IPS DF 6.9 (cell line): ENCODE measurements around the gene DBNL.
"Not testable (repeated sequence)": the region's sequence is repeated elsewhere in the genome, so short reads cannot be mapped to it uniquely, and the experiment has no call there.

Experiments used
- DNase-seq: peaks from one replicate; pipeline ENCODE4 v3.0.0-alpha.2; 2013; ENCODE audit warnings: low read depth, low spot score
- H3K27ac ChIP-seq: one replicate; pipeline ENCODE4 v1.5.1; 2013; ENCODE audit warnings: low read length, control low read depth
- H3K27me3 ChIP-seq: 2 replicates; pipeline ENCODE4 v1.6.1; 2013; ENCODE audit warnings: mild to moderate bottlenecking, low read length; ENCODE audit not compliant: control insufficient read depth, insufficient read depth
- H3K36me3 ChIP-seq: 2 replicates; pipeline ENCODE4 v1.6.1; 2013; ENCODE audit warnings: low read length; ENCODE audit not compliant: control insufficient read depth, insufficient read depth
- H3K4me1 ChIP-seq: 2 replicates; pipeline ENCODE4 v1.6.1; 2013; ENCODE audit warnings: low read length; ENCODE audit not compliant: control insufficient read depth, insufficient read depth
- H3K4me3 ChIP-seq: 2 replicates; pipeline ENCODE4 v1.5.1; 2013; ENCODE audit warnings: mild to moderate bottlenecking, low read length
- H3K9me3 ChIP-seq: 2 replicates; pipeline ENCODE4 v1.6.1; 2013; ENCODE audit warnings: low read length, inconsistent platforms; ENCODE audit not compliant: control insufficient read depth, insufficient read depth
- WGBS: extraction: QIAGEN DNeasy Blood & Tissue Kit; methylation state at CpG from one replicate; pipeline ENCODE4 v1.1.7; 2013; ENCODE audit warnings: mixed read lengths, missing lambda C conversion rate; ENCODE audit not compliant: insufficient read length, insufficient coverage; 5-methylcytosine and 5-hydroxymethylcytosine counted together

The DBNL gene

GRCh38 chr7:44031319-44031718 lies 13.2 kb upstream of the DBNL start:
- no CpG with 5 or more reads among the region's 13 CpGs for WGBS
- not testable (repeated sequence) for H3K27me3 ChIP-seq, H3K27ac ChIP-seq, H3K4me3 ChIP-seq, H3K36me3 ChIP-seq, DNase-seq, H3K4me1 ChIP-seq, H3K9me3 ChIP-seq

DNA sequence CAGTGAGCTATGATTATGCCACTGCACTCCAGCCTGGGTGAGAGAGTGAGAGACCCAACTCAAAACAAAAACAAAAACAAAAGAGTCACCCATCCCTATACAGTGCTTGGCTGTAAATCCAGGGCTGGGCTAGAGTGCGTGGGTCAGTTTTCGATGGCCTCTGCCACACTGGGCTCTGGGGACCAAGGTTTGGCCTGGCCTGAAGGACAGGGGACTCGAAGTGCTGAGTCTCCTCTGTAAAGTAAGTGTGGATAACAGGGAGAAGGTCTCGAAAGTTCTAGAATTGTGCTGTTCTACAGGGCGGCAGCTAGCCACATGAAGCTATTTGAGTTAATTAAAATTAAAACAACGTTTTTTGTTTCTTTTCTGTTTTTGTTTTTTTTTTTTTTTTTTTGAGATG lies 12.5 kb upstream of the DBNL start:
- H3K36me3 ChIP-seq, result not testable (repeated sequence)

DNA sequence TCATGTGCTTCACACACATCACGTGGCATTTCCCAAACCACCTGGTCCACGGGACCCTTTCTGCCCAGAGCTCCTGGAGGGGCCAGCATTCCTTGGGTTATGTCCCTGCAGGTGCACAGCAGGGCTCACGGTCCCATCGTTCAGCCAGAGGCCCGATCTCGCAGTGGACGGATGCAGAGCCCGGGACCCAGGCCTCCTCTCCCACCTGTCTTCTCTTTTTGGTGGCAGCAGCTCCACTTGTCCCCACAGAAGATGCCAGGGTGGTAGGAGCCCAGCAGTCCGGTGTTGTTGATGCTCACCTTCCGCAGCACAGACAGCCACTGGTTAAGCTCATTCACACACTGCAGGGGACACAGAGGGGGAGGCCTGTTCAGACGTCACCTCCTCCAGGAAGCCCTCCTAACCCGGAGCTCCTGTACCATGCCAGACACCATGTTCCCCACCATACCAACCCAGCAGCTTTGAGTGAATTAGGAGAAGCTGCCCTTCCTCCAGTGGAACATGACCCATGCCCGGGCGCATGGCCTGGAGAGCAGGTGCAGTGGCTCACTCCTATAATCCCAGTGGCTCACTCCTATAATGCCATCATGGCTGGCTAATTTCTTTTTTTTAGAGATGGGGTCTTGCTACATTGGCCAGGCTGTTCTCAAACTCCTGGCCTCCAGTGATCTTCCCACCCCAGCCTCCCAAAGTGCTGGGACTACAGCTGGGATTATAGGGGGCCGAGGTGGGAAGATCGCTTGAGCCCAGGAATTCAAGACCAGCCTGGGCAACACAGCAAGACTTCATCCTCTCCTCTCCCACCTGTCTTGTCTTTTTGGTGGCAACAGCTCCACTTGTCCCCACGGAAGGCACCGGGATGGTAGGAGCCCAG lies 10.3 kb upstream of the DBNL start:
- H3K4me3 ChIP-seq, H3K9me3 ChIP-seq, H3K36me3 ChIP-seq, H3K27ac ChIP-seq, H3K27me3 ChIP-seq, H3K4me1 ChIP-seq, DNase-seq: not testable (repeated sequence)
- WGBS, result no CpG with 5 or more reads among the region's 18 CpGs

More for the DNA sequence above, 12.5 kb upstream of the DBNL start:
- not testable (repeated sequence) for H3K9me3 ChIP-seq, H3K27me3 ChIP-seq, H3K4me1 ChIP-seq, H3K4me3 ChIP-seq, H3K27ac ChIP-seq, DNase-seq
- no CpG with 5 or more reads among the region's 6 CpGs for WGBS

GRCh38 chr7:44036364-44036763 lies 8.1 kb upstream of the DBNL start:
- no CpG with 5 or more reads among the region's 10 CpGs for WGBS
- H3K27me3 ChIP-seq, H3K4me3 ChIP-seq, DNase-seq, H3K36me3 ChIP-seq, H3K27ac ChIP-seq, H3K4me1 ChIP-seq, H3K9me3 ChIP-seq: not testable (repeated sequence)

DNA sequence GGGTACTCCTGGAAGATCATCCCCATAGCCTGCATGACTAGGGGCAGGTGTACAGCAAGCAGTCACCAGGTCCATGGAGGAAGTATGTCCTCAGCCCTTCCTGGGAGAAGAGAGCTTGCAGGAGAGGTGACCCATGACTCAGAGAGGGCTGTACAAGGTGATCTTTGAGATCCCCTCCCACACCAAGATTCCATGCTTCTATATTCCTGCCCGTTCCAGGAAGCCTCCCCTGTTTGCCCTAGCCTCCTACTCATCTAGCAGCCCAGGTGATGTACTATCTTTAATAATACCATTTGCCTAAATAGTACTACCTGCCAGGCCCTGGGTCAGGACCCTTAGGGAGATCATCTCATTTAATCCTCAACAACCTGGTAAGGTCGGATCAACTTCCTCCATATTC lies 6.6 kb upstream of the DBNL start:
- not testable (repeated sequence) for H3K4me3 ChIP-seq, H3K27me3 ChIP-seq, H3K9me3 ChIP-seq, H3K4me1 ChIP-seq, DNase-seq, H3K27ac ChIP-seq, H3K36me3 ChIP-seq
- no CpG with 5 or more reads among the region's 2 CpGs for WGBS

DNA sequence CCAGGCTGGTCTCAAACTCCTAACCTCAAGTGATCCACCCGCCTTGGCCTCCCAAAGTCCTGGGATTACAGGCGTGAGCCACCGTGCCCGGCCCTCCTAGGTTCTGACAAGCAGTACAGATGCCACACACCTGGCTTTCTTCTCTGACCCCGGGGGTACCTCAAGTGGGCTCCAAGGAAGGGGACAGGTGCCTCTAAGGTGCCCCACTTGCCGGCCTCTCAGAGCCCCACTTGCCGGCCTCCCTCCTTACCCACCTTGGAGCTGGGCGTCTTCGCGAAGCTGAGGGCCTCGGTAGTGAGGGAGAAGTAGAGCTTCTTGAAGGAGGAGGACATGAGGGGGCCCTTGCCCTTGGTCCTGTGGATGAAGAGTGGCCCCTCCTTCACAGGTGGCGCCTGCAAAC lies 5.9 kb upstream of the DBNL start:
- H3K4me1 ChIP-seq, H3K4me3 ChIP-seq, DNase-seq, H3K27ac ChIP-seq, H3K9me3 ChIP-seq, H3K27me3 ChIP-seq, H3K36me3 ChIP-seq: not testable (repeated sequence)
- WGBS, result no CpG with 5 or more reads among the region's 12 CpGs

- not testable (repeated sequence) for DNase-seq, H3K36me3 ChIP-seq, H3K9me3 ChIP-seq, H3K4me1 ChIP-seq, H3K27ac ChIP-seq, H3K27me3 ChIP-seq
- WGBS, result no CpG with 5 or more reads among the region's 26 CpGs
- H3K4me3 ChIP-seq, result peak overlapping the region; percentile 3; the same call in 1 of the 2 replicates
Measured at GRCh38 chr7:44038961-44039558, 5.4 kb upstream of the DBNL start.

DNA sequence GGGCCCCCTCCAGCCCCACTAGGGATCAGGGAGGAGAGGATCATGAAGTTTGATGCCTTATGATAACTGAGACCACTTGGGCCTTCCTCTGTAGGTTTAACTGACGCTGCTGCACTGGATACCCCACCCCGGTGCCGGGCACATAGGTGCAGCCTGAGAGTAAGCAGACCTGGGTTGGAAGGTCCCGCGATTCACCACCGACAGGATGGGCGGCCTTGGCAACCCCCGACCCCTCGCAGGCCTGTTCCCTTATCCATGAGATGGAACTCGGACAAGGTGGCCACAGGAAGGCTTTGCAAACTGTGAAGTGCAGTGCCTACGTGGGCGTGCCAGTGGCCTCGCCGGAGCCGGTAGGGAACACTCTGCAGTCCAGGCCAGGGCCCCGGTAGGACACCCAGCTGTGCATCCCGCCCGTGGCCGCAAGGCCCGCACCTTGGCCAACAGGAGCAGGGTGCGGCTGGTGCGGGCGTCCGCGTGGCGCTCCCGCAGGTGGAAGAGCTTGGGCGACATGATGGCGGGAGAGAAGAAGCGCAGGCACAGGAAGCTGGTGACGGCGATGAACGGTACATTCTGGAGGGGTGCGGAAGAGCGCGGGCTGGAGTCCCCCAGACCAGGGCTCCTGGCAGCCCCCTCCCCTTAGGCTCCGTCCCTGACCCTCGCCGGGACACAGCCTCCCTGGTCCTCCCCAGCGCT lies 4.6 kb upstream of the DBNL start:
- no CpG with 5 or more reads among the region's 40 CpGs for WGBS
- not testable (repeated sequence) for H3K9me3 ChIP-seq, DNase-seq, H3K27me3 ChIP-seq, H3K4me1 ChIP-seq, H3K27ac ChIP-seq, H3K36me3 ChIP-seq
- H3K4me3 ChIP-seq, result peak overlapping the region; percentile 30; the same call in 1 of the 2 replicates

GRCh38 chr7:44040493-44040891 lies 4.0 kb upstream of the DBNL start:
- no CpG with 5 or more reads among the region's 46 CpGs for WGBS
- H3K4me3 ChIP-seq, result peak overlapping the region; percentile 30; the same call in 1 of the 2 replicates
- not testable (repeated sequence) for DNase-seq, H3K4me1 ChIP-seq, H3K9me3 ChIP-seq, H3K36me3 ChIP-seq, H3K27ac ChIP-seq, H3K27me3 ChIP-seq

GRCh38 chr7:44042221-44042620 lies 2.3 kb upstream of the DBNL start:
- no peaks in the 10 kb centered on the region for H3K9me3 ChIP-seq
- H3K36me3 ChIP-seq, result peaks cover 6% of the 10 kb centered on the region; the same call in 1 of the 2 replicates
- no peak overlapping the region for H3K4me3 ChIP-seq
- H3K27ac ChIP-seq, result no peak overlapping the region
- H3K4me1 ChIP-seq, result 0 out of 2 replicates have a peak, but pooled peaks cover 1% of the 10 kb centered on the region
- H3K27me3 ChIP-seq, result no peaks in the 10 kb centered on the region; the same call in 1 of the 2 replicates
- no CpG with 5 or more reads among the region's 2 CpGs for WGBS
- DNase-seq, result no peak
